ENCODE data around the gene LZTS3.

DNA sequence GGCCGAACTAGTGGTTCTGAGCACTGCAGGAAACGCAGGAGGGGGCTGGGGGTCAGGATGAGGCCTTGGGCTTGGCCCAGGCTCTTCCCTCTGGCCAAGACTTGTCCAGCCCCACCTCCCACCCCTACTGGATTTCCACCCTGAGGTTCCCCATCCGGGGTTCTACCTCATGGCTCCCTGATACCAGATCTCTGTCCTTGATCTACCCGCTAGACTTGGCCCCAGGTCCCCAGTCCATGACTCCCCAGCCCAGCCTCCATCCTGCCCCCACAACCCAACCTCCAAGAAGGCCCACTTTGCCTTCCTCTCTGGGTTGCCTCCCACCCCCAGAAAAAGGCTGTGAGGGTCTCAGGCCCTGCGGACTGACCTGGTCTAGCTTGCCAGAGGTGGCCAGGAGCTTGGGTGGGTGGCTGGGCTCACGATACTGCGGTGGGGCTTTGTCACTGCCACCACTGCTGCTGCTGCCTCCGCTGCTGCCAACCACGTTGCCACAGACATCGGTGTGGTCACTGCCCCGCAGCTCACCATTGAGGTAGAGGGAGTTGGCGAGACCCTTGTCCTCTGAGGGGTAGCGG lies 6.9 kb downstream of the LZTS3 start:
- TF ChIP-seq EZH2 (IDR thresholded peaks at IDR 0.05; ENCODE audit: insufficient read depth, poor library complexity, severe bottlenecking) (no peak), EZH2phosphoT487 (IDR thresholded peaks at IDR 0.05; ENCODE audit: insufficient read depth, low read depth) (no peak)

Data from GM23248 (cell line).